ENCODE data around the gene NLRP4.

DNA sequence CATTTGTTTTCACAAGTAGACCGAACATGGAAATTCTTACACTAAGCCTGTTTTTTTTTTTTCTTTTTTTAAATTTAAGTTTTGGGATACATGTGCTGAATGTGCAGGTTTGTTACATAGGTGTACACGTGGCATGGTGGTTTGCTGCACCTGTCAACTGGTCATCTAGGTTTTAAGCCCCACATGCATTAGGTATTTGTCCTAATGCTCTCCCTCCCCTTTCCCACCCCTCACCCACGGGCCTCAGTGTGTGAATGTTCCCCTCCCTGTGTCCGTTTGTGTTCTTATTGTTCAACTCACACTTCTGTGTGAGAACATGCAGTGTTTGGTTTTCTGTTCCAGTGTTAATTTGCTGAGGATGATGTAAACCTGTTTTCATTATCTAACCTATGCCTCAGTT, 2.6 kb downstream of the NLRP4 start:
- TF ChIP-seq, protein P1, sequence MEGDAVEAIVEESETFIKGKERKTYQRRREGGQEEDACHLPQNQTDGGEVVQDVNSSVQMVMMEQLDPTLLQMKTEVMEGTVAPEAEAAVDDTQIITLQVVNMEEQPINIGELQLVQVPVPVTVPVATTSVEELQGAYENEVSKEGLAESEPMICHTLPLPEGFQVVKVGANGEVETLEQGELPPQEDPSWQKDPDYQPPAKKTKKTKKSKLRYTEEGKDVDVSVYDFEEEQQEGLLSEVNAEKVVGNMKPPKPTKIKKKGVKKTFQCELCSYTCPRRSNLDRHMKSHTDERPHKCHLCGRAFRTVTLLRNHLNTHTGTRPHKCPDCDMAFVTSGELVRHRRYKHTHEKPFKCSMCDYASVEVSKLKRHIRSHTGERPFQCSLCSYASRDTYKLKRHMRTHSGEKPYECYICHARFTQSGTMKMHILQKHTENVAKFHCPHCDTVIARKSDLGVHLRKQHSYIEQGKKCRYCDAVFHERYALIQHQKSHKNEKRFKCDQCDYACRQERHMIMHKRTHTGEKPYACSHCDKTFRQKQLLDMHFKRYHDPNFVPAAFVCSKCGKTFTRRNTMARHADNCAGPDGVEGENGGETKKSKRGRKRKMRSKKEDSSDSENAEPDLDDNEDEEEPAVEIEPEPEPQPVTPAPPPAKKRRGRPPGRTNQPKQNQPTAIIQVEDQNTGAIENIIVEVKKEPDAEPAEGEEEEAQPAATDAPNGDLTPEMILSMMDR (IDR thresholded peaks at IDR 0.05), result no peak
- no peak for TF ChIP-seq POLR2A (IDR thresholded peaks at IDR 0.05)

All from uterus (tissue), 2 donors.